Activated B cell treated with CpG ODN at 0.5 μM for 24 hours (primary cell): ENCODE data around the gene CSGALNACT2. TPM values are rescaled to one million over a fixed set of nuclear protein-coding genes. Genes with fewer than 3 reads are reported as not detected.

ENCODE experiments used
- ATAC-seq: fragments of 200-7000 bp; cut with Tn5 transposase; one replicate; pipeline ENCODE4 v1.10.0; 2021; ENCODE audit warnings: low read depth, mild to moderate bottlenecking, moderate library complexity
- CTCF ChIA-PET: fragments of 350-600 bp; sonication (Branson Sonifier 250); formaldehyde crosslinking; loops from one replicate; lab custom pipeline; 2021; ENCODE audit warnings: antibody characterized with exemption; lab: Charles Lee
- POLR2A ChIA-PET: fragments of 350-600 bp; sonication (Branson Sonifier 250); formaldehyde crosslinking; loops from one replicate; lab custom pipeline; 2021; ENCODE audit warnings: antibody characterized with exemption; lab: Charles Lee
- DNase-seq: peaks from one replicate; pipeline ENCODE4 v3.0.0; 2022
- H3K27ac Mint-ChIP-seq: one replicate; pipeline ENCODE4 v1.8.0; 2020; ENCODE audit warnings: mixed read lengths
- H3K27me3 Mint-ChIP-seq: one replicate; pipeline ENCODE4 v1.8.0; 2021; ENCODE audit warnings: mixed read lengths
- H3K36me3 Mint-ChIP-seq: one replicate; pipeline ENCODE4 v1.8.0; 2021; ENCODE audit warnings: low read depth, mixed read lengths
- H3K4me1 Mint-ChIP-seq: one replicate; pipeline ENCODE4 v1.8.0; 2021; ENCODE audit warnings: mixed read lengths
- H3K4me3 Mint-ChIP-seq: one replicate; pipeline ENCODE4 v1.8.0; 2020; ENCODE audit warnings: mild to moderate bottlenecking, mixed read lengths
- H3K9me3 Mint-ChIP-seq: one replicate; pipeline ENCODE4 v1.8.0; 2020; ENCODE audit warnings: mixed read lengths
- intact Hi-C: fragments of 100-400 bp; cut with micrococcal nuclease; formaldehyde crosslinking; loops from one replicate; pipeline ENCODE4 v1.15.1; 2024
- total RNA-seq: library from RNA; stranded (reverse); gene quantifications from 2 replicates; pipeline ENCODE4 v1.2.3, GENCODE V29; 2022
- TF ChIP-seq, protein P1 (sequence below): fragments of 200-600 bp; IDR thresholded peaks from one replicate; pipeline ENCODE4 v1.8.0; 2022; ENCODE audit warnings: antibody characterized with exemption, mild to moderate bottlenecking

CSGALNACT2 gene
- total RNA-seq, 1 donor from 2014 or later = 17.4 TPM

DNA sequence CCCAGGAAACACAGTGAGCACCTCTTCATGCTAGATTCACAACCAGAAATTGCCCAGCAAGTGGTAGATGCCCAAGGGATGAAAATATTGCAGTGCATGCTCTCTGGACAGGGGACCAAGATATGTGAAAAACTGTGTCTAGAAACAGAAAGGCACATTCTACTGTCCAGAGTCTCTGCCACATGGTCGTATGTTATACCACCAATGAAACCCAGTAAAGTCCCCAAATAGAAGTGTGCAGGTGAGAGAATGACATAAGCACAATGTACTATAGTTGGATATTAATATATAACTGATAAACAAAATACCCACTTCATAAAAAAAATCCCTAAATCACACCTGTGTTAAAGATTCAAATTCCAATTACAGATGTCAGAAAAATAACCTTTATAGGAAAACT, 84.8 kb downstream of the CSGALNACT2 start:
- no peak overlapping the region for H3K4me3 Mint-ChIP-seq
- H3K9me3 Mint-ChIP-seq = no peaks in the 10 kb centered on the region
- no peaks in the 10 kb centered on the region for H3K36me3 Mint-ChIP-seq
- ChIA-PET CTCF (no interaction called here), POLR2A (interaction anchor here (0.6 kb wide), 1 partner anchor 84 kb away, joined by 3 read pairs; no protein-coding TSS in a partner anchor)
- intact Hi-C loops = no loop called here
- TF ChIP-seq, protein P1, sequence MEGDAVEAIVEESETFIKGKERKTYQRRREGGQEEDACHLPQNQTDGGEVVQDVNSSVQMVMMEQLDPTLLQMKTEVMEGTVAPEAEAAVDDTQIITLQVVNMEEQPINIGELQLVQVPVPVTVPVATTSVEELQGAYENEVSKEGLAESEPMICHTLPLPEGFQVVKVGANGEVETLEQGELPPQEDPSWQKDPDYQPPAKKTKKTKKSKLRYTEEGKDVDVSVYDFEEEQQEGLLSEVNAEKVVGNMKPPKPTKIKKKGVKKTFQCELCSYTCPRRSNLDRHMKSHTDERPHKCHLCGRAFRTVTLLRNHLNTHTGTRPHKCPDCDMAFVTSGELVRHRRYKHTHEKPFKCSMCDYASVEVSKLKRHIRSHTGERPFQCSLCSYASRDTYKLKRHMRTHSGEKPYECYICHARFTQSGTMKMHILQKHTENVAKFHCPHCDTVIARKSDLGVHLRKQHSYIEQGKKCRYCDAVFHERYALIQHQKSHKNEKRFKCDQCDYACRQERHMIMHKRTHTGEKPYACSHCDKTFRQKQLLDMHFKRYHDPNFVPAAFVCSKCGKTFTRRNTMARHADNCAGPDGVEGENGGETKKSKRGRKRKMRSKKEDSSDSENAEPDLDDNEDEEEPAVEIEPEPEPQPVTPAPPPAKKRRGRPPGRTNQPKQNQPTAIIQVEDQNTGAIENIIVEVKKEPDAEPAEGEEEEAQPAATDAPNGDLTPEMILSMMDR = no peak
- H3K4me1 Mint-ChIP-seq = peaks cover 4% of the 10 kb centered on the region
- DNase-seq = no peak
- no peak for ATAC-seq
- H3K27ac Mint-ChIP-seq = no peak overlapping the region
- H3K27me3 Mint-ChIP-seq = peaks cover 23% of the 10 kb centered on the region

DNA sequence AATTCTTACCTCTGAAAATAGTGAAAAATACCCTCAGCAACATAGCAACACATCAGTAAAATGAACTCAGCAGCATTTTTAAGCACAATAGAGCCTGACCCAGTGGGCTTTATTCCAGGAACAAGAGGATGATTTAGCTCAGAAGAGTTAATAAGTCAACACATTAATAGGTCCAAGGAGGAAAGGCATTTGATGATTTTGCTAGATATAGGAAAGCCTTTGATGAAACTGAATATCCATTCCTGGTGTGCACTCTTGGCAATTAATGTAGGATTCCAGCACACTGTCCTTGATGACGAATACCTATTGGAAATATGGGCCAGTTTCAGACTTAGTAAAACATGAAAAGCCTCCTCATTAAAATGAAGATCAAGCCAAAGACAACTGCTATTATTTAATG, 86.1 kb downstream of the CSGALNACT2 start:
- H3K27ac Mint-ChIP-seq = no peak overlapping the region
- ChIA-PET CTCF (no interaction called here), POLR2A (no interaction called here)
- DNase-seq = no peak
- H3K9me3 Mint-ChIP-seq = no peaks in the 10 kb centered on the region
- H3K36me3 Mint-ChIP-seq = no peaks in the 10 kb centered on the region
- intact Hi-C loops = no loop called here
- H3K4me1 Mint-ChIP-seq = peaks cover 11% of the 10 kb centered on the region
- no peak for ATAC-seq
- no peak overlapping the region for H3K4me3 Mint-ChIP-seq
- TF ChIP-seq, protein P1 = no peak
- peaks cover 34% of the 10 kb centered on the region for H3K27me3 Mint-ChIP-seq

DNA sequence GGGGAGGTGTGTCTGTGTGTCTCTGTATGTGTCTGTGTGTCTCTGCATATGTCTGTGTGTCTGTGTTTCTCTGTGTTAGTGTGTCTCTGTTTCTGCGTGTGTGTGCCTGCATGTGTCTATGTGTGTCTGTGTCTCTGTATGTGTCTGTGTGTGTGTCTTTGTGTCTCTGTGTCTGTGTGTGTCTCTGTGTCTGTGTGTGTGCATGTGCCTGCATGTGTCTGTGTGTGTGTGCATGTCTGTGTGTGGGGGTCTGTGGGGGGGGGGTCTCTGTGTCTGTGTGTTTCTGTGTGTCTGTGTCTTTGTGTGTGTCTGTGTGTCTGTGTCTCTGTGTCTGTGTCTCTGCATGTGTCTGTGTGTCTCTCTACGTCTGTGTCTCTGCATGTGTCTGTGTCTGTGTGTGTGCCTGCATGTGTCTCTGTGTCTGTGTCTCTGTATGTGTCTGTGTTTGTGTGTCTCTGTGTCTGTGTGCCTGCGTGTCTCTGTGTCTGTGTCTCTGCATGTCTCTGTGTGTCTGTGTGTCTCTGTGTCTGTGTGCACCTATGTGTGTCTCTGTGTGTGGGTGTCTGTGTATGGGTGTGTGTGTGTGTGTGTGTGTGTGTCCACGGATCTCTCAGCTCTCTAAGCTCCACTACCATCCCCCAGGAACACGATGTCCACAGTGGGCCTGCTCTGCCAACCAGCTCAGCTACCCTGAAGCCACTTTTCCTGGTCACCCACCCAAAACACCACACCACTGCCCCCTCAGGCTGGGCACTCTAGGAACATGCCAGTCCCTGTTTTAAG, 87.0 kb downstream of the CSGALNACT2 start:
- ATAC-seq = no peak
- POLR2A ChIA-PET = no interaction called here
- CTCF ChIA-PET = no interaction called here
- no peak for DNase-seq
- TF ChIP-seq, protein P1 = no peak
- peaks cover 30% of the 10 kb centered on the region for H3K27me3 Mint-ChIP-seq
- H3K4me1 Mint-ChIP-seq = peaks cover 13% of the 10 kb centered on the region
- no peak overlapping the region for H3K4me3 Mint-ChIP-seq
- no peak overlapping the region for H3K27ac Mint-ChIP-seq
- intact Hi-C loops = no loop called here
- H3K9me3 Mint-ChIP-seq = no peaks in the 10 kb centered on the region
- H3K36me3 Mint-ChIP-seq = no peaks in the 10 kb centered on the region

DNA sequence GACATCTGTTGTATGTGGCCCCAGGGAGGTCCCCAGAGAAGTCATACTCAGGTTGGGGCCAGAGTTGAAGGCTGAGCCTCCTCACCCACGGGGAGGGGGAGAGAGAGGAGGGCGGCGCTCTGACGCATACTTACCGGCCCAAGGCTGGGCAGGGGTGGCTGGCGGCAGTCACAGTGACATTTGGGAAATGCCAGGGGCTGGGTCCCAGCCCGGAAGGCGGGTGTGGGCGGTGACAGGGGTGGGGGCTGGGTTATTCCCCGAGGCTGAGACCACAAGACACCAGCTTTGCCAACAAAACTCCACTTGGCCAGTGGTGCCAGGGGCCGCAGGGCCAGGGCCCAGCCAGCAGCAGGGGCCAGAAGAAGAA, 87.5 kb downstream of the CSGALNACT2 start:
- Mint-ChIP-seq H3K36me3 (no peaks in the 10 kb centered on the region), H3K4me1 (peaks cover 16% of the 10 kb centered on the region), H3K4me3 (no peak overlapping the region), H3K27ac (no peak overlapping the region), H3K27me3 (peaks cover 30% of the 10 kb centered on the region), H3K9me3 (no peaks in the 10 kb centered on the region)
- intact Hi-C loops = no loop called here
- CTCF ChIA-PET = no interaction called here
- no peak for DNase-seq
- peak; percentile 37 for ATAC-seq
- POLR2A ChIA-PET = no interaction called here
- TF ChIP-seq, protein P1 = no peak

DNA sequence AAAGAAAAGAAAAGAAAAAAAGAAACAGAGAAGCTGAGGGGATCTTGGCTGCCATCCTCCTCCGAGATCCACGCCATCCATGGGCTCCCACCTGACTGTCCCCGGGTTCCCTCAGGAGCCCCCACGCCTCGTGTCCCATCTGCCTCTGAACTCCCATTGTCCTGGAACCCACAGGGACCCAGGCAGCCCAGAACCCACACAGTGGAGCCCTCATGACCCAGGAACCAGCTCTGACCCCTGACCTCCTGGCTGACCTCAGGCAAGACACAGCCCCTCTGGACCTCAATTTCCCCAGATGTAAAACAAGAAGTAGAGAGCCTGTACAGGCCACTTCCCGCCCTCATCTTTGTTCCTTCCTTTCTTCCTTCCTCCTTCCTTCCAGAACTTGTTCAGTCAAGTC, 88.2 kb downstream of the CSGALNACT2 start:
- CTCF ChIA-PET = no interaction called here
- no peak for ATAC-seq
- H3K4me3 Mint-ChIP-seq = no peak overlapping the region
- no peak for DNase-seq
- H3K9me3 Mint-ChIP-seq = no peaks in the 10 kb centered on the region
- H3K27me3 Mint-ChIP-seq = peaks cover 36% of the 10 kb centered on the region
- POLR2A ChIA-PET = no interaction called here
- TF ChIP-seq, protein P1 = no peak
- no peak overlapping the region for H3K27ac Mint-ChIP-seq
- no peaks in the 10 kb centered on the region for H3K36me3 Mint-ChIP-seq
- H3K4me1 Mint-ChIP-seq = peaks cover 23% of the 10 kb centered on the region
- intact Hi-C loops = no loop called here
